Tibial artery (tissue), 4 donors: ENCODE data around the gene MEGF10.

Source experiments
- DNase-seq, 2 donors: peaks; one replicate each; pipeline ENCODE4 v3.0.0-alpha.2; 2019
- H3K27ac ChIP-seq, 2 donors: fragments of 200-600 bp; sonication (generic) in 1 of 2; 1 replicate in 1 of 2; 2 replicates in 1 of 2; pipeline ENCODE4 v1.5.1; 2018 to 2019; ENCODE audit warnings: mild to moderate bottlenecking in 1 of 2
- H3K27me3 ChIP-seq, 2 donors: fragments of 200-600 bp; sonication (generic) in 1 of 2; one replicate each; pipeline versions ENCODE4 v1.5.1 to v1.6.0; 2016 to 2019
- H3K36me3 ChIP-seq, 3 donors: fragments of 200-600 bp; sonication (generic) in 2 of 3; one replicate each; pipeline ENCODE4 v1.5.1; 2016 to 2019; ENCODE audit warnings: mild to moderate bottlenecking in 2 of 3
- H3K4me1 ChIP-seq, 4 donors: fragments of 200-600 bp; sonication (generic) in 2 of 4; 1 replicate in 3 of 4; 2 replicates in 1 of 4; pipeline ENCODE4 v1.5.1; 2016 to 2019
- H3K4me3 ChIP-seq, 2 donors: fragments of 200-600 bp; sonication (generic) in 1 of 2; 1 replicate in 1 of 2; 2 replicates in 1 of 2; pipeline ENCODE4 v1.5.1; 2018 to 2019; ENCODE audit warnings: mild to moderate bottlenecking in 2 of 2
- H3K9me3 ChIP-seq, 3 donors: fragments of 200-600 bp; sonication (generic) in 1 of 3; one replicate each; pipeline ENCODE4 v1.5.1; 2016 to 2019
- CTCF ChIP-seq, 2 experiments: fragments of 200-600 bp in 1 of 2; fragments of 450-650 bp in 1 of 2; IDR thresholded peaks; one replicate each; pipeline ENCODE4 v1.5.1; 2017 to 2019; ENCODE audit warnings: antibody characterized with exemption in 2 of 2, mild to moderate bottlenecking in 1 of 2, moderate library complexity in 1 of 2
- intact Hi-C: fragments of 100-400 bp; cut with DNase I; formaldehyde crosslinking; loops from one replicate; pipeline ENCODE4 v1.15.0; 2023; ENCODE audit warnings: low total_unique reads

The MEGF10 gene

GRCh38 chr5:127472700-127473099 lies 182.1 kb downstream of the MEGF10 start:
- Histone ChIP-seq H3K4me1 (no peaks in the 10 kb centered on the region), H3K27ac (no peak overlapping the region), H3K4me3 (no peak overlapping the region), H3K27me3 (no peaks in the 10 kb centered on the region), H3K9me3 (no peaks in the 10 kb centered on the region), H3K36me3 (no peaks in the 10 kb centered on the region)
- intact Hi-C loops, result no loop called here
- TF ChIP-seq CTCF (IDR thresholded peaks at IDR 0.05), result no peak
- no peak for DNase-seq

- Histone ChIP-seq H3K4me3 (no peak overlapping the region), H3K27ac (no peak overlapping the region), H3K9me3 (no peaks in the 10 kb centered on the region), H3K27me3 (peaks cover 0 to under 1% of the 10 kb centered on the region in 2 donors), H3K4me1 (no peaks in the 10 kb centered on the region), H3K36me3 (no peaks in the 10 kb centered on the region)
- TF ChIP-seq CTCF (IDR thresholded peaks at IDR 0.05), result no peak
- intact Hi-C loops, result no loop called here
- no peak for DNase-seq
These were observed 195.9 kb downstream of the MEGF10 start for GRCh38 chr5:127486471-127486870.

- H3K36me3 ChIP-seq, result no peaks in the 10 kb centered on the region
- H3K27ac ChIP-seq, result no peak overlapping the region
- no peak for DNase-seq
- no peaks in the 10 kb centered on the region for H3K4me1 ChIP-seq
- no peak overlapping the region for H3K4me3 ChIP-seq
- H3K27me3 ChIP-seq, result peaks cover 0 to 4% of the 10 kb centered on the region in 2 donors
- H3K9me3 ChIP-seq, result no peaks in the 10 kb centered on the region
- intact Hi-C loops, result no loop called here
- TF ChIP-seq CTCF (IDR thresholded peaks at IDR 0.05), result peak in 1 of 2 experiments; percentile 67
These were observed 202.5 kb downstream of the MEGF10 start for GRCh38 chr5:127492854-127493738.

GRCh38 chr5:127498548-127498947 lies 208.0 kb downstream of the MEGF10 start:
- no peaks in the 10 kb centered on the region for H3K36me3 ChIP-seq
- intact Hi-C loops, result no loop called here
- DNase-seq, result no peak
- H3K9me3 ChIP-seq, result no peaks in the 10 kb centered on the region
- H3K4me3 ChIP-seq, result no peak overlapping the region
- no peak overlapping the region for H3K27ac ChIP-seq
- no peaks in the 10 kb centered on the region for H3K27me3 ChIP-seq
- no peaks in the 10 kb centered on the region for H3K4me1 ChIP-seq
- no peak for TF ChIP-seq CTCF (IDR thresholded peaks at IDR 0.05)

GRCh38 chr5:127505905-127506304 lies 215.3 kb downstream of the MEGF10 start:
- no peak for TF ChIP-seq CTCF (IDR thresholded peaks at IDR 0.05)
- intact Hi-C loops, result no loop called here
- H3K4me1 ChIP-seq, result no peaks in the 10 kb centered on the region
- no peaks in the 10 kb centered on the region for H3K27me3 ChIP-seq
- no peak overlapping the region for H3K4me3 ChIP-seq
- H3K36me3 ChIP-seq, result no peaks in the 10 kb centered on the region
- no peaks in the 10 kb centered on the region for H3K9me3 ChIP-seq
- DNase-seq, result no peak
- H3K27ac ChIP-seq, result no peak overlapping the region
